Measurements from ENCODE around the gene OTUB1.

The OTUB1 gene

GRCh38 chr11:64007160-64007628 lies 21.0 kb downstream of the OTUB1 start:
- DNase-seq, result peak; percentile 63

DNA sequence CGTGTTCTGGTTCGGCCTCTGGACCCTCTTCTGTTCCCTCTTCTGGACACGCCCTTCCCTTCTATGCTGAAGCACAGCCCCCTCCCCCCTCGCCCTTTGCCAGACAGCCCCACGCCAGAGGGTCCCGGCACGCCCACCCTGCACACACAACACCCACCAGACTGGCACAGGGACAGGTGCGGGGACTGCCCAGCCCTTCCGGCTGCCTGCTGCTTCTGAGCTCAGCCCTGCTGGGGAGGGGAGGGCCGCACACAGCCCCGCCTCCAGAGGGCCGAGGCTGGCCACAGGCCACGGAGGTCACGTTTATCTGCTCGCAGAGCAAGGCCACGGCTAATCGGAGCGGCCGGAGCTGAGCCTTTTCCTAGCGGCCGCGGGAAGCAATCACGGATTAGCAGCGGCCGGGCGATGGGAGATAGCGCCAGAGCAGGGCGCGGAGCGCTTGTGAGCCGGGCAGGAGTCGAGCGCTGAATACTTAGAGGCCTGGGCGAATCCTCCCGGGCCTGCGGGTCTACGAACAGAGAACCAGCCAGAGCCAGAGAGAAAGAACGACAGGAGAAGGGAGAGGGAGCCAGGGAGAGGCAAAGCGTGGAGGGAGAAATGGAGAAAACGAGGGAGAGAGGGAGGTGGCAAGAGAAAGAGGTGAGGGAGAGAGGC lies 21.5 kb downstream of the OTUB1 start:
- DNase-seq, result peak; percentile 76

DNA sequence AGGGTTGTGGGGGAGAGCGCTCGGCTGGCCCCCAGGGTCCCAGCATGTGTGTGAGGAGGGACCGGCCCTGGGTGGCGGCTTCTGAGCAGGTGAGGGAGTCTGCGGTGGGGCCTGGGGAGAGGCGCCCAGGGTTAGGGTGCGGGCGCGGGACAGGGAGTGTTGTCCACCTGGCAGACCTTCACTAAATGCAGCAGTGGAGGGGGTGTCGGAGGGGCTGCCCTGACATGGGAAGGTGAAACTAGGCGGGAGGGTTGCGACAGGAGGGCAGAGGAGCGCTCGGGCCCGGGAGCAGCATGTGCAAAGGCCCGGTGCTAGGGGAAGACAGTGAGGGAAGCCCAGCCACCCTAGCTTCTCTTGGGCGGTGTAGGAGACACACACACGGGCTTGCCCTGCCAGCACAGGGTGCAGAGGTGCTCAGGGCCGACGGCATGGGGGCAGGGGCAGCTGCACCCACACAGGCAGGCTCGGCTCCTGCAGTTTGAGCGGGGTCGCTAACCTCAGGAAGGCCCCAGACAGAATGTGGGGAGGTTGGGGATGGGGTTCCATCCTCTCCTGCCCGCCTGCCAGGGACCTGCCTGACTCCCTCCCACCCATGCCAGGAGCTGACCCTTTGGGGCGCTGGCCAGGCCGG lies 22.2 kb downstream of the OTUB1 start:
- no peak for DNase-seq

DNA sequence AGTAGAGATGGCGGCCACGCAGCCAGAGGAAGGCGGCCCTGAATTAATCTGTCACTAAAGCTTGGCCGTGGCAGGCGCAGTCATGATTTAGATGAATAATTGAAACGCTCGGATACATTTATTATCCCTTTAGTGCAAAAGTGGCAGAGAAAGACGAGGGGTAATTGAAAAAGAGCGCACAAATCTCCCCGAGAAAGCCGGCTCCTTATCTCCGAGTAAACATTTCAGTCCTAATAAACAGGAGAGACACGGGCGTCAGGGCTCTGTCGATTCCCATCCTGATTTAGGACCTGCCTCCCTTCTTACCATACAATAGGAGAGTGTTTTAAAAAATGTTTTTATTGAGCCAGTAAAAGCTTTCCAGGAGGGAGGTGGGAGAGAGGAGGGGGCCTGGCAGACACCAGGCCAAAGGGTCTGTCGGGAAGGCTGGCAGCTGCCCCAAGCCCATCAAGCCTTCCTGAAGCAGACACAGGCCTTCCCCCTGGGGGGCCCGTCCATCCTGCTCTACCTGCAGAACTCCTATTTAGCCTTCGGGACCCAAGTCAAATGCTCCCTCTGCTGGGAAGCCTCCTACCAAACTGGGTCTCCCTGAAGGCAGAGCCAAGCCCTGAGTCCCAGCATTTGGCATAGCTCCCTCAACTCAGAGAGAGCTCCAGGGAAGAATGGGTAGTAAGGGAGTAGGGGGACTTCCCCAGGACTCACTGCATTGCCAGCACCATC lies 22.8 kb downstream of the OTUB1 start:
- DNase-seq, result no peak

- no peak for DNase-seq
Measured at GRCh38 chr11:64009710-64010109, 23.5 kb downstream of the OTUB1 start.

- DNase-seq, result no peak
Measured at GRCh38 chr11:64010783-64011182, 24.5 kb downstream of the OTUB1 start.

DNA sequence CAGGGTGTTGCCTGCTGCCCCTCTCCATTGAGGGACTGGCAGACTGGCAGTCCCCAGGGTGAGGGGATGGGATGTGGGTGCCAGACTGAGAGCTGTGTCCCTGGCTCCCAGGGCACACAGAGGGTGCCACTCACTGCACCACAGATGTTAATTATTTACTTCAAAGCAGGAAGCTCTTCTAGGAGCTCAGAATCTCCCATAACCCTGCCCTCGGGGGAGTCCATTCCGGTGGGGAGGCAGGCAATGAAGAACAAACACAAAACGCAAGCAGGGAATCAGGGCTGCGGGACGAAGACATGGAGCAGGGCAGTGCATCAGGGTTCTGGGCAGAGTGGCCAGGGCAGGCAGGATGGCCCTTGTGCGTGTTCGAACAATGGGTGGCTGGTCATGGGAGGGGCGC lies 25.1 kb downstream of the OTUB1 start:
- DNase-seq, result no peak

- DNase-seq, result no peak
Measured at GRCh38 chr11:64013141-64013896, 27.1 kb downstream of the OTUB1 start.

- no peak for DNase-seq
Measured at GRCh38 chr11:64014356-64014755, 28.1 kb downstream of the OTUB1 start.

DNA sequence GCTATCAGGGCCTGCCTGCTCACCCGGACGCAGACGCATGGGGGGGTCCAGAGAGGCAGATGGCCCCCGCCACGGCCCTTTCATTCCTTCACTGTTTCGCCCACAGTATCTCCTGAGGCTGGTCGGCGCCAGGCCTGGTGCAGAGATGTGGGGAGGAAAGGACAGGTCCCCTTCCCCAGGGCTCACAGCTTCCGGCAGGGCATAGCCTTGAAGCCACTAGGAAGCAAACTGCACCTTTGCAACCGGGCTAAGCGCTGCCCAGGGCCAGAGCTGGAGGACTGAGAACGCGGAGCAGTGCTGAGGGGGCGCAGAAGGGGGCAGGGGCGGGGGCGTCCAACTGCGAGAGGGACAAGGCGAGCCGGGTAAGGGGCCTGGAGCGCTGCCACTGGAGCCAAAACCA lies 29.3 kb downstream of the OTUB1 start:
- no peak for DNase-seq

GRCh38 chr11:64015935-64016845 lies 30.0 kb downstream of the OTUB1 start:
- no peak for DNase-seq

- no peak for DNase-seq
Measured at GRCh38 chr11:64017945-64018224, 31.6 kb downstream of the OTUB1 start.

DNA sequence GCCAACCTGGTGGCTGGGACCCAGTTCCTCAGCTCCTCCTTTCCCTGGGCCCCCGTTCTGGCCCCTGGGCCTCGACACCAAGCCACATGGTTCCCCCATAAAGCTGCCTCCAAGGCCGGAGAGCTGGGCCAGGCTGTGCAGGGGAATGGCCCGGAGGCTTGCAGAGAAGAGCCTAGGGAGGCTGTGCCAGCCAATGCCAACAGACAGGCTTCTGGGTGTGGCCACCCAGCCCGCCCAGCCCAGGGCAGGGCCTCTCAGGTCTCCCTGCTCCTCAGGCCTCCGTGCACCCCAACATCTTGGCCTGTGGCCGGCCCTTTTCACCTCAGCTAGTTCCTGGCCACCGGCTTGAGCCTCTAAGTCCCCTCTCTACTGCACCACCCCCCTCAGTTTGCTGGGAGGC lies 32.1 kb downstream of the OTUB1 start:
- DNase-seq, result no peak

DNA sequence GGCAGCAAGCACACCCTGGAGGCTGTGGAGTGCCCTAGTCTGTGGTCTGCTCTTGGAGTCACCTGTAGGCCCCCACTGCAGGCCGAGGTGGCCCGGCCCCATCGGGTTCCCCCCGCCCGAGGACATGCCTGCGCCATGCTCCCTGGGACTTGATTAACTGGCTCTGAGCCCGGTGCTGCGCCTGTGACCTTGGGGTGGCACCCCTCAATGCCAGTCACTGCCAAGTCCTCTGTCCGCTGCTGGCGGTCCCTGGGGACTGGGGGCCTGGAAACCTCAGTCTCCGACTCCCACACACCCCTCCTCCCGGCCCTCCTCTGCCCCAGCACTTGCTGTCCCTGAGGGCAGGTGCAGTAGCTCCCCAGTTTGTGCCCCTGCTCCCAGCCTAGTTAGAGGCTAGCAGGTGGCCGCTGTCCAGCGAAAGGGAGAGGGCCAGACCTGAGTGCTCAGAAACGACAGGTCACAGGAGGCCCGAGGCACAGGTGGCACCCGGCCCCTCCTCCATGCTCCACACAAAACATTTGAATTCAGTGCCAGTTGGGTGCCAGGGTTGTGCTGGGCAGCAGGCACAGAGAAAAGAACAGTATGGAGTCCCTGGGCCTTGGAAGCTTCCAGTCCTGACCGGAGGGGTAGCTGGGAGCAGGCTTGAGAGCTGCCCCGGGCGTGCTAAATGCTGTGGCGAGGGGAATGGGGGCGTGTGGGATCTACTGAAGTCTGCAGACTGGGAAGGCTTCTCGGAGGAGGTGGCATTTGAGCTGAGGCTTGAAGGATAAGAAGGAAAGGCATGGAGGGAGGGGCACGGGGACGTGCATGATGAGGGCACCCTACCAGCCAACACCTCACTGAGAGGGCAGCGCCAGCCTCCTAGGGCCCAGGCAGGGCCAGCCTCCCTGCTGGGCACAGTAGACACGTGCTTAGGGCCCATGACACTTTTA lies 33.1 kb downstream of the OTUB1 start:
- DNase-seq, result no peak

- no peak for DNase-seq
Measured at GRCh38 chr11:64020976-64021756, 34.9 kb downstream of the OTUB1 start.

- no peak for DNase-seq
Measured at GRCh38 chr11:64021757-64022093, 35.5 kb downstream of the OTUB1 start.

- DNase-seq, result no peak
Measured at GRCh38 chr11:64022125-64022784, 36.0 kb downstream of the OTUB1 start.

DNA sequence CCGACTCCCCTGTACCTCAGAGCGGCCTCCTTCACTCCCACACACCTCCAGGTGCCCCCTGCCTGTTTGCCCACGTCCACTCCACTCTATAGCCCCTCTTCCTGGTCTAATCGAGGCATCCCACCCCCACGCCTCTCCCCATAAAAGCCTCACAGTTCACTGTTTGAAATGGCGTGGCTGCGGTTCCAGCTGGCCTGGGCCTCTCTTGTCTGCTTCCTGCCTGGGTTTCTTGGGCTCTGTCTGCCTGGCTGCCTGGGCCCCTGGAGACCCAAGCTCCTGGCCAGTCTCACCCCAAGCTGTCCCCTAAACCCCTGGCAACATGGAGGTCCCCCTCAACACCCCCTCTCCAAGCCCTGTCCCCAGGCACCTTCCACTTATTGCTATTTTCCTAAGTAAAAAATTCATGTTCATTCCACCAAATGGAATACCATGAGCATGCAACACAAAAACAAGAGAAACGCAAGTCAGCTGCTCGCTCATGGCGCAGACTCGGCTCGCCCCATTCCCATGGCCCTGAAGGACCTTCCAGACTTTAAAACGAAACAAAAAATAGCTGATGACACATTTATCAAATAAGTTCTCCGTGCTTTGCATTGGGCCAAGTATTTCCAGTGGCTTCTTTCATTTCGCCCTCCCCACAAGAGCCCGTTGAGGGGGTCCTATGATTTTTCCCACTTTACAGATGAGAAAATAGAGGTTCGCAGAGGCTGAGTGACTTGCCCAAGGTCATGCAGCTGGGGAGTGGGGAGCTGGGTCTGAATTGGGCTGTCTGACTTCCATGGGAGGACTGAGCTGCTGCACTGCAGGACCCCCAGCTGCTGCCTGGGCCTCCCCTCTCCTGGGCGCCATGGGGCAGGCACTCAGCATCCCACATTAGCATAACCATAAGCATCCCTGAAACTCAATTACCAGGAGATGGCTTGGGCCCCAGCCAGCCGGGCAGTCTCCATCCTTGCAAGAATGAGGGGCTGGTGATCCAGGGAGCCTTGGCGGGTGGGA lies 37.8 kb downstream of the OTUB1 start:
- no peak for DNase-seq

DNA sequence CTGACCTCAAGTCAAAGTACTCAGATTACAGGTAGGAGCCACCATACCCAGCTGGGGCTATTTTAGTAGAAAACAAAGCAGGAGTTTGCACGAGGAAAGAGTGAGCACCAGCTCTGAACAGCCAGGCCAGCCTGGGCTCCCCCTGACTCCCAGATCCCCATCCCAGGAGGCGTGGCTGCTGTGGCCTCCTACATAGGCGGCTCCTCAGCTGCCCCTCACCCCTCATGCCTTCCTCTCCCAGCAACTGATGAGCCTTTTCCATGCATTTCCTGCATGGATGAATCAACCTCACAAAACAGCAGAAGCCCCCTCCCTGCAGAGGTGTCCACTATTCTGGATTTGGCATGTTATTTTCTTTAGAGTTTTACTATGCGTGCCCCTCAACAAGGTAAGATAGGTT lies 39.0 kb downstream of the OTUB1 start:
- DNase-seq, result no peak
